Testis (tissue), 3 donors: Measurements from ENCODE around the gene AMDHD2. TPM values are rescaled to one million over a fixed set of nuclear protein-coding genes. Genes with fewer than 3 reads are reported as not detected.
A peak's percentile ranks its signal among the peaks of the same experiment; 100 is the strongest.

Experiments
- DNase-seq: peaks from one replicate; pipeline ENCODE4 v3.0.0-alpha.2; 2019
- H3K27ac ChIP-seq, 2 donors: fragments of 200-600 bp; sonication (generic); one replicate each; pipeline ENCODE4 v1.5.1; 2019
- H3K27me3 ChIP-seq: fragments of 200-600 bp; sonication (generic); one replicate; pipeline ENCODE4 v1.5.1; 2019
- H3K36me3 ChIP-seq: fragments of 200-600 bp; sonication (generic); one replicate; pipeline ENCODE4 v1.5.1; 2017; ENCODE audit warnings: low read depth; ENCODE audit errors: missing control alignments
- H3K4me1 ChIP-seq: fragments of 200-600 bp; sonication (generic); one replicate; pipeline ENCODE4 v1.5.1; 2019
- H3K4me3 ChIP-seq, 2 donors: fragments of 200-600 bp; sonication (generic); one replicate each; pipeline ENCODE4 v1.5.1; 2017 to 2019
- H3K9me3 ChIP-seq: fragments of 200-600 bp; sonication (generic); one replicate; pipeline ENCODE4 v1.5.1; 2017
- CTCF ChIP-seq, 3 experiments: fragments of 450-650 bp in 2 of 3; fragments of 200-600 bp in 1 of 3; sonication (generic) in 1 of 3; IDR thresholded peaks; one replicate each; pipeline ENCODE4 v1.5.1; 2016 to 2019; ENCODE audit warnings: antibody characterized with exemption in 3 of 3, mild to moderate bottlenecking in 2 of 3, moderate library complexity in 1 of 3
- POLR2A ChIP-seq: fragments of 450-650 bp; IDR thresholded peaks from one replicate; pipeline ENCODE4 v1.6.1; 2017; ENCODE audit warnings: antibody characterized with exemption, mild to moderate bottlenecking, moderate library complexity
- WGBS, 2 donors: methylation state at CpG; one replicate each; pipeline ENCODE4 v1.1.5; 2018; 5-methylcytosine and 5-hydroxymethylcytosine counted together
- intact Hi-C: fragments of 100-400 bp; cut with DNase I; formaldehyde crosslinking; loops from one replicate; pipeline ENCODE4 v1.15.1; 2023; ENCODE audit warnings: low total_unique reads
- polyA plus RNA-seq: library from polyadenylated mRNA; stranded (reverse); fragments of 350-450 nt; fragmentation: Illumina TruSeq; extraction: RNeasy Lipid Tissue Mini Kit (QIAGEN cat#74804); gene quantifications from one replicate; pipeline ENCODE4 v1.2.3, GENCODE V29; 2014; ENCODE audit warnings: low read depth, low replicate concordance; ENCODE audit not compliant: insufficient read depth
- total RNA-seq, 2 donors: library from RNA; depleted of rRNA; stranded (reverse); fragments of >200 nt; gene quantifications; one replicate each; pipeline ENCODE4 v1.2.3, GENCODE V29; 2016

Gene AMDHD2
- total and polyA plus RNA-seq, 3 donors from 2014 or later = 58.6 to 78.8 (median 72.8) TPM

GRCh38 chr16:2528161-2529060 lies 8.2 kb downstream of the AMDHD2 start:
- TF ChIP-seq POLR2A (no peak), CTCF (IDR thresholded peaks at IDR 0.05) (no peak)
- H3K4me3 ChIP-seq = no peak overlapping the region
- no peak overlapping the region for H3K27ac ChIP-seq
- H3K27me3 ChIP-seq = no peaks in the 10 kb centered on the region
- DNase-seq = no peak
- H3K36me3 ChIP-seq = no peaks in the 10 kb centered on the region
- intact Hi-C loops = no loop called here
- no peaks in the 10 kb centered on the region for H3K4me1 ChIP-seq
- no peaks in the 10 kb centered on the region for H3K9me3 ChIP-seq
- 95% methylated on average over 36 of the region's 36 CpGs; no CpG with 5 or more reads in 1 of the 2 donors for WGBS, 2 donors

GRCh38 chr16:2529061-2529931 lies 9.1 kb downstream of the AMDHD2 start:
- no peaks in the 10 kb centered on the region for H3K36me3 ChIP-seq
- TF ChIP-seq POLR2A (no peak), CTCF (IDR thresholded peaks at IDR 0.05) (no peak)
- H3K4me3 ChIP-seq = no peak overlapping the region
- 90 to 100% methylated on average over 1 to 26 of the region's 32 CpGs for WGBS, 2 donors
- H3K4me1 ChIP-seq = no peaks in the 10 kb centered on the region
- no peaks in the 10 kb centered on the region for H3K27me3 ChIP-seq
- no peak overlapping the region for H3K27ac ChIP-seq
- H3K9me3 ChIP-seq = no peaks in the 10 kb centered on the region
- DNase-seq = no peak
- intact Hi-C loops = no loop called here

- H3K27ac ChIP-seq = no peak overlapping the region
- DNase-seq = no peak
- H3K36me3 ChIP-seq = no peaks in the 10 kb centered on the region
- H3K4me3 ChIP-seq = no peak overlapping the region
- no peaks in the 10 kb centered on the region for H3K27me3 ChIP-seq
- no peak for TF ChIP-seq POLR2A
- no peak for TF ChIP-seq CTCF (IDR thresholded peaks at IDR 0.05)
- 87 to 90% methylated on average over 10 to 15 of the region's 15 CpGs for WGBS, 2 donors
- H3K4me1 ChIP-seq = no peaks in the 10 kb centered on the region
- intact Hi-C loops = no loop called here
- no peaks in the 10 kb centered on the region for H3K9me3 ChIP-seq
Measured at GRCh38 chr16:2529961-2530628, 9.9 kb downstream of the AMDHD2 start.

GRCh38 chr16:2530629-2531318 lies 10.6 kb downstream of the AMDHD2 start:
- no peak for DNase-seq
- H3K36me3 ChIP-seq = no peaks in the 10 kb centered on the region
- H3K27me3 ChIP-seq = no peaks in the 10 kb centered on the region
- H3K9me3 ChIP-seq = no peaks in the 10 kb centered on the region
- TF ChIP-seq CTCF (IDR thresholded peaks at IDR 0.05) (no peak), POLR2A (no peak)
- no peak overlapping the region for H3K4me3 ChIP-seq
- H3K4me1 ChIP-seq = no peaks in the 10 kb centered on the region
- intact Hi-C loops = no loop called here
- 77 to 80% methylated on average over 5 to 14 of the region's 14 CpGs for WGBS, 2 donors
- H3K27ac ChIP-seq = peak overlapping the region in 1 of 2 donors; percentile 93
